Ishikawa (cell line): ENCODE results near the gene LRRTM4.

ENCODE experiments used
- EGR1 ChIP-seq: IDR thresholded peaks from 2 replicates; pipeline ENCODE4 v1.6.1; 2012
- EP300 ChIP-seq: IDR thresholded peaks from 2 replicates; pipeline ENCODE4 v1.6.1; 2012; ENCODE audit warnings: borderline replicate concordance
- RAD21 ChIP-seq: IDR thresholded peaks from 2 replicates; pipeline ENCODE4 v1.6.1; 2012; ENCODE audit warnings: low read depth
- REST ChIP-seq: IDR thresholded peaks from 2 replicates; pipeline ENCODE4 v1.6.1; 2012; ENCODE audit warnings: low read depth, mild to moderate bottlenecking
- TAF1 ChIP-seq: IDR thresholded peaks from 2 replicates; pipeline ENCODE4 v1.6.1; 2012; ENCODE audit warnings: low read depth, mild to moderate bottlenecking
- TCF12 ChIP-seq: IDR thresholded peaks from 2 replicates; pipeline ENCODE4 v1.6.1; 2012; ENCODE audit warnings: low read depth
- TF ChIP-seq, protein P1 (sequence below): IDR thresholded peaks from 2 replicates; pipeline ENCODE4 v1.6.1; 2012

GRCh38 chr2:77294474-77294873 is 227.7 kb downstream of the LRRTM4 start:
- TF ChIP-seq, protein P1, sequence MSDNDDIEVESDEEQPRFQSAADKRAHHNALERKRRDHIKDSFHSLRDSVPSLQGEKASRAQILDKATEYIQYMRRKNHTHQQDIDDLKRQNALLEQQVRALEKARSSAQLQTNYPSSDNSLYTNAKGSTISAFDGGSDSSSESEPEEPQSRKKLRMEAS, result no peak
- no peak for TF ChIP-seq TCF12
- no peak for TF ChIP-seq REST
- TF ChIP-seq RAD21, result no peak
- TF ChIP-seq TAF1, result no peak
- no peak for TF ChIP-seq EP300
- no peak for TF ChIP-seq EGR1
